ENCODE results near the gene PRSS22.

DNA sequence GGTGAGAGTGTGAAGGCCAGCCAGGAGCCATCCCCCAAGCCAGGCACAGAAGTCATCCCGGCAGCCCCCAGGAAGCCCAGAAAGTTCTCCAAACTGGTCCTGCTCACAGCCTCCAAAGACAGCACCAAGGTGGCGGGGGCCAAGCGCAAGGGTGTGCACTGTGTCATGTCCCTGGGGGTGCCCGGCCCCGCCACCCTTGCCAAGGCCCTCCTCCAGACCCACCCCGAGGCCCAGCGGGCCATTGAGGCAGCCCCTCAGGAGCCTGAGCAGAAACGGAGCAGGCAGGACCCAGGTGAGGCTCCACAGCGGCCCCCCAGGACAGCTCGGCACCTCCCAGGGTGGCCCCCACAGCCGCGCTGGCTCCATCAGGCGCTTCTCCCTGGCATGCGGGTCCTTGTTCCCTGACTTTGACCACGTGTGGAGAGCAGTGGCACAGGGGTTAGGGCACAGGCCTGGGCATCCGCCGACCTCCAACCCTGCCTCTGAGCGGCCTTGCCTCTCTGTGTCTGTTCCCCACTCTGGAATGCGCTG lies 38.6 kb upstream of the PRSS22 start:
- TF ChIP-seq, protein P1, sequence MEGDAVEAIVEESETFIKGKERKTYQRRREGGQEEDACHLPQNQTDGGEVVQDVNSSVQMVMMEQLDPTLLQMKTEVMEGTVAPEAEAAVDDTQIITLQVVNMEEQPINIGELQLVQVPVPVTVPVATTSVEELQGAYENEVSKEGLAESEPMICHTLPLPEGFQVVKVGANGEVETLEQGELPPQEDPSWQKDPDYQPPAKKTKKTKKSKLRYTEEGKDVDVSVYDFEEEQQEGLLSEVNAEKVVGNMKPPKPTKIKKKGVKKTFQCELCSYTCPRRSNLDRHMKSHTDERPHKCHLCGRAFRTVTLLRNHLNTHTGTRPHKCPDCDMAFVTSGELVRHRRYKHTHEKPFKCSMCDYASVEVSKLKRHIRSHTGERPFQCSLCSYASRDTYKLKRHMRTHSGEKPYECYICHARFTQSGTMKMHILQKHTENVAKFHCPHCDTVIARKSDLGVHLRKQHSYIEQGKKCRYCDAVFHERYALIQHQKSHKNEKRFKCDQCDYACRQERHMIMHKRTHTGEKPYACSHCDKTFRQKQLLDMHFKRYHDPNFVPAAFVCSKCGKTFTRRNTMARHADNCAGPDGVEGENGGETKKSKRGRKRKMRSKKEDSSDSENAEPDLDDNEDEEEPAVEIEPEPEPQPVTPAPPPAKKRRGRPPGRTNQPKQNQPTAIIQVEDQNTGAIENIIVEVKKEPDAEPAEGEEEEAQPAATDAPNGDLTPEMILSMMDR (IDR thresholded peaks at IDR 0.05 in 4 of 5, conservative IDR thresholded peaks at IDR 0.05 in 1 of 5): no peak
- TF ChIP-seq POLR2A (IDR thresholded peaks at IDR 0.05): no peak
